Measurements from ENCODE around the gene ZBED1.

- TF ChIP-seq, protein P1, sequence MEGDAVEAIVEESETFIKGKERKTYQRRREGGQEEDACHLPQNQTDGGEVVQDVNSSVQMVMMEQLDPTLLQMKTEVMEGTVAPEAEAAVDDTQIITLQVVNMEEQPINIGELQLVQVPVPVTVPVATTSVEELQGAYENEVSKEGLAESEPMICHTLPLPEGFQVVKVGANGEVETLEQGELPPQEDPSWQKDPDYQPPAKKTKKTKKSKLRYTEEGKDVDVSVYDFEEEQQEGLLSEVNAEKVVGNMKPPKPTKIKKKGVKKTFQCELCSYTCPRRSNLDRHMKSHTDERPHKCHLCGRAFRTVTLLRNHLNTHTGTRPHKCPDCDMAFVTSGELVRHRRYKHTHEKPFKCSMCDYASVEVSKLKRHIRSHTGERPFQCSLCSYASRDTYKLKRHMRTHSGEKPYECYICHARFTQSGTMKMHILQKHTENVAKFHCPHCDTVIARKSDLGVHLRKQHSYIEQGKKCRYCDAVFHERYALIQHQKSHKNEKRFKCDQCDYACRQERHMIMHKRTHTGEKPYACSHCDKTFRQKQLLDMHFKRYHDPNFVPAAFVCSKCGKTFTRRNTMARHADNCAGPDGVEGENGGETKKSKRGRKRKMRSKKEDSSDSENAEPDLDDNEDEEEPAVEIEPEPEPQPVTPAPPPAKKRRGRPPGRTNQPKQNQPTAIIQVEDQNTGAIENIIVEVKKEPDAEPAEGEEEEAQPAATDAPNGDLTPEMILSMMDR (IDR thresholded peaks at IDR 0.05; ENCODE audit: low read depth, low read length, missing input control): no peak
- no peak for TF ChIP-seq JUND (IDR thresholded peaks at IDR 0.05)
- TF ChIP-seq YY1 (IDR thresholded peaks at IDR 0.05): no peak
- no peak for TF ChIP-seq REST (IDR thresholded peaks at IDR 0.05)
- no peak for TF ChIP-seq FOXA1 (IDR thresholded peaks at IDR 0.05)
- TF ChIP-seq, protein P2, sequence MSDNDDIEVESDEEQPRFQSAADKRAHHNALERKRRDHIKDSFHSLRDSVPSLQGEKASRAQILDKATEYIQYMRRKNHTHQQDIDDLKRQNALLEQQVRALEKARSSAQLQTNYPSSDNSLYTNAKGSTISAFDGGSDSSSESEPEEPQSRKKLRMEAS (IDR thresholded peaks at IDR 0.05): no peak
- TF ChIP-seq, protein P3, sequence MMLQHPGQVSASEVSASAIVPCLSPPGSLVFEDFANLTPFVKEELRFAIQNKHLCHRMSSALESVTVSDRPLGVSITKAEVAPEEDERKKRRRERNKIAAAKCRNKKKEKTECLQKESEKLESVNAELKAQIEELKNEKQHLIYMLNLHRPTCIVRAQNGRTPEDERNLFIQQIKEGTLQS (IDR thresholded peaks at IDR 0.05): no peak
- no peak for TF ChIP-seq RAD21 (IDR thresholded peaks at IDR 0.05)
- TF ChIP-seq EGR1 (IDR thresholded peaks at IDR 0.05; ENCODE audit: low read depth in 2 of 2): no peak
- TF ChIP-seq TAF1 (conservative IDR thresholded peaks at IDR 0.05): no peak
- TF ChIP-seq GABPA (IDR thresholded peaks at IDR 0.05 in 1 of 2, conservative IDR thresholded peaks at IDR 0.05 in 1 of 2): no peak
- no peak for TF ChIP-seq RXRA (IDR thresholded peaks at IDR 0.05)
Measured at GRCh38 chrX:2446815-2447214, 54.0 kb downstream of the ZBED1 start.
